CD14-positive monocyte (primary cell): ENCODE results near the gene WDFY4. TPM values are rescaled to one million over a fixed set of nuclear protein-coding genes. Genes with fewer than 3 reads are reported as not detected.

Experiments
- DNase-seq, 3 donors: peaks; one replicate each; pipeline ENCODE4 v3.0.0-alpha.2; 2011 to 2022
- H2AFZ ChIP-seq: 2 replicates; pipeline ENCODE4 v1.6.0; 2012; ENCODE audit warnings: mild to moderate bottlenecking, low read depth, low read length, inconsistent platforms; ENCODE audit not compliant: insufficient read depth, poor library complexity, severe bottlenecking
- H3K27ac ChIP-seq, 2 donors: 1 replicate in 1 of 2; 2 replicates in 1 of 2; pipeline ENCODE4 v1.5.1; 2012 to 2013; ENCODE audit warnings: low read length in 2 of 2, control low read depth in 1 of 2, inconsistent platforms in 1 of 2, low read depth in 1 of 2, mild to moderate bottlenecking in 1 of 2
- H3K27me3 ChIP-seq, 2 donors: one replicate each; pipeline versions ENCODE4 v1.6.0 to v1.6.1; 2011 to 2013; ENCODE audit warnings: low read length in 2 of 2; ENCODE audit not compliant: control insufficient read depth in 2 of 2, insufficient read depth in 2 of 2
- H3K36me3 ChIP-seq, 2 donors: replicated peaks in 1 of 2; 1 replicate in 1 of 2; 2 replicates in 1 of 2; pipeline versions ENCODE4 v1.5.1 to v1.6.1; 2012 to 2013; ENCODE audit warnings: low read length in 2 of 2, control low read depth in 1 of 2, inconsistent platforms in 1 of 2, mild to moderate bottlenecking in 1 of 2; ENCODE audit not compliant: insufficient read depth in 2 of 2, control insufficient read depth in 1 of 2
- H3K4me1 ChIP-seq, 2 donors: 1 replicate in 1 of 2; 2 replicates in 1 of 2; pipeline versions ENCODE4 v1.5.1 to v1.6.1; 2012 to 2013; ENCODE audit warnings: low read length in 2 of 2, control low read depth in 1 of 2, inconsistent platforms in 1 of 2, mild to moderate bottlenecking in 1 of 2, moderate library complexity in 1 of 2; ENCODE audit not compliant: insufficient read depth in 2 of 2, control insufficient read depth in 1 of 2
- H3K4me2 ChIP-seq: replicated peaks from 2 replicates; pipeline ENCODE3; 2012; ENCODE audit warnings: low read length, moderate library complexity, mild to moderate bottlenecking; ENCODE audit not compliant: poor library complexity, severe bottlenecking; ENCODE audit errors: extremely low read depth
- H3K4me3 ChIP-seq, 3 experiments: fragments of 200-600 bp in 1 of 3; sonication (generic) in 1 of 3; replicated peaks in 1 of 3; 1 replicate in 2 of 3; 2 replicates in 1 of 3; pipeline ENCODE4 v1.5.1; 2011 to 2013; ENCODE audit warnings: low read length in 3 of 3, mild to moderate bottlenecking in 3 of 3, control low read depth in 2 of 3, low read depth in 2 of 3, inconsistent platforms in 1 of 3, moderate library complexity in 1 of 3
- H3K79me2 ChIP-seq: 2 replicates; pipeline ENCODE4 v1.6.0; 2012; ENCODE audit warnings: mild to moderate bottlenecking, control low read depth, inconsistent platforms, low read length, moderate library complexity; ENCODE audit not compliant: insufficient read depth
- H3K9ac ChIP-seq: 2 replicates; pipeline ENCODE4 v1.6.0; 2017; ENCODE audit warnings: low read length, mild to moderate bottlenecking; ENCODE audit not compliant: insufficient read depth, poor library complexity, severe bottlenecking
- H3K9me3 ChIP-seq, 2 donors: replicated peaks in 1 of 2; 1 replicate in 1 of 2; 2 replicates in 1 of 2; pipeline versions ENCODE4 v1.5.1 to v1.6.1; 2012 to 2013; ENCODE audit warnings: low read length in 2 of 2, control low read depth in 1 of 2; ENCODE audit not compliant: control insufficient read depth in 1 of 2, insufficient read depth in 1 of 2
- H4K20me1 ChIP-seq: 2 replicates; pipeline ENCODE4 v1.6.0; 2012; ENCODE audit warnings: mild to moderate bottlenecking, low read length, control low read depth, moderate library complexity; ENCODE audit not compliant: insufficient read depth
- H3K27ac Mint-ChIP-seq, 7 donors: one replicate each; pipeline ENCODE4 v1.8.0; 2020; ENCODE audit warnings: mild to moderate bottlenecking in 7 of 7, mixed read lengths in 7 of 7, moderate library complexity in 6 of 7, inconsistent platforms in 2 of 7
- H3K27me3 Mint-ChIP-seq, 3 donors: one replicate each; pipeline ENCODE4 v1.8.0; 2021 to 2022; ENCODE audit warnings: low read depth in 3 of 3, mild to moderate bottlenecking in 3 of 3, mixed read lengths in 3 of 3, moderate library complexity in 3 of 3, inconsistent platforms in 1 of 3
- H3K36me3 Mint-ChIP-seq, 2 donors: one replicate each; pipeline ENCODE4 v1.8.0; 2020; ENCODE audit warnings: mixed read lengths in 2 of 2, inconsistent platforms in 1 of 2, mild to moderate bottlenecking in 1 of 2
- H3K4me1 Mint-ChIP-seq: one replicate; pipeline ENCODE4 v1.8.0; 2020; ENCODE audit warnings: mild to moderate bottlenecking, mixed read lengths
- H3K4me3 Mint-ChIP-seq, 2 donors: one replicate each; pipeline ENCODE4 v1.8.0; 2020; ENCODE audit warnings: mild to moderate bottlenecking in 2 of 2, mixed read lengths in 2 of 2, moderate library complexity in 1 of 2
- H3K9me3 Mint-ChIP-seq, 7 donors: one replicate each; pipeline ENCODE4 v1.8.0; 2020 to 2022; ENCODE audit warnings: mixed read lengths in 7 of 7, mild to moderate bottlenecking in 6 of 7, moderate library complexity in 6 of 7, inconsistent platforms in 2 of 7
- CTCF ChIP-seq: fragments of 200-600 bp; IDR thresholded peaks from one replicate; pipeline ENCODE4 v1.8.0; 2022; ENCODE audit warnings: antibody characterized with exemption, mild to moderate bottlenecking
- WGBS: methylation state at CpG from one replicate; pipeline ENCODE4 v1.1.5; 2013; ENCODE audit warnings: missing lambda C conversion rate; ENCODE audit not compliant: insufficient coverage; 5-methylcytosine and 5-hydroxymethylcytosine counted together
- intact Hi-C, 2 donors: fragments of 100-400 bp; cut with micrococcal nuclease; formaldehyde crosslinking; loops; one replicate each; pipeline versions ENCODE4 v1.15.0 to v1.15.1; 2023
- polyA plus RNA-seq, 3 donors: library from polyadenylated mRNA; depleted of rRNA in 1 of 3; unstranded in 2 of 3; stranded (reverse) in 1 of 3; fragments of 300-500 nt in 2 of 3; fragments of >200 nt in 1 of 3; fragmentation: Illumina TruSeq in 2 of 3; gene quantifications; 1 replicate in 2 of 3; 2 replicates in 1 of 3; pipeline ENCODE4 v1.2.3, GENCODE V29; 2012 to 2021

WDFY4 gene
- polyA plus RNA-seq, 3 donors, result 7.5 to 36.1 (median 9.8) TPM

DNA sequence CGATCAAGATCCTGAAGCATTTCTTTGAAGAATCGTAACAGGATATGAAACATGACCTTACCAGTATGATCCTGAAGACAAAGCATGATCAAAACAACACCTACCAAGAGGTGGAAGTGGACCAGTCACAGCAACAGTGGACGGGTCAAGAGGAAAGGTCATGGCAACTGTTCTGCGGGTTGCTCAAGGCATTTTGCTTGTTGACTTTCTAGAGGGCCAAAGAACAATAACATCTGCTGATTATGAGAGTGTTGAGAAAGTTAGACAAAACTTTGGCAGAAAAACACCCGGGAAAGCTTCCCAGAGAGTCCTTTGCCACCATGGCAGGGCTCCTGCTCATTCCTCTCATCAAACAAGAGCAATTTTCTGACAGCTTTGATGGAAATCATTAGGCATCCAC, 320.6 kb downstream of the WDFY4 start:
- no peaks in the 10 kb centered on the region for H4K20me1 ChIP-seq
- no peak for TF ChIP-seq CTCF
- H3K4me3 Mint-ChIP-seq, result no peak overlapping the region
- H2AFZ ChIP-seq, result no peak overlapping the region
- no peak overlapping the region for H3K4me3 ChIP-seq
- no peak for DNase-seq
- peaks cover 0 to 5% (median 0%) of the 10 kb centered on the region in 3 donors for H3K27me3 Mint-ChIP-seq
- intact Hi-C loops, result no loop called here
- H3K36me3 ChIP-seq, result no peaks in the 10 kb centered on the region
- H3K4me1 Mint-ChIP-seq, result peaks cover 4% of the 10 kb centered on the region
- no peak overlapping the region for H3K27ac ChIP-seq
- no peaks in the 10 kb centered on the region for H3K9me3 Mint-ChIP-seq
- peaks cover 2 to 3% of the 10 kb centered on the region in 2 donors for H3K4me1 ChIP-seq
- no peaks in the 10 kb centered on the region for H3K9me3 ChIP-seq
- no peak overlapping the region for H3K27ac Mint-ChIP-seq
- H3K9ac ChIP-seq, result no peak overlapping the region
- H3K4me2 ChIP-seq, result no peak overlapping the region
- 92% methylated on average over 4 of the region's 5 CpGs for WGBS
- no peaks in the 10 kb centered on the region for H3K79me2 ChIP-seq
- H3K27me3 ChIP-seq, result no peaks in the 10 kb centered on the region
- H3K36me3 Mint-ChIP-seq, result no peaks in the 10 kb centered on the region

DNA sequence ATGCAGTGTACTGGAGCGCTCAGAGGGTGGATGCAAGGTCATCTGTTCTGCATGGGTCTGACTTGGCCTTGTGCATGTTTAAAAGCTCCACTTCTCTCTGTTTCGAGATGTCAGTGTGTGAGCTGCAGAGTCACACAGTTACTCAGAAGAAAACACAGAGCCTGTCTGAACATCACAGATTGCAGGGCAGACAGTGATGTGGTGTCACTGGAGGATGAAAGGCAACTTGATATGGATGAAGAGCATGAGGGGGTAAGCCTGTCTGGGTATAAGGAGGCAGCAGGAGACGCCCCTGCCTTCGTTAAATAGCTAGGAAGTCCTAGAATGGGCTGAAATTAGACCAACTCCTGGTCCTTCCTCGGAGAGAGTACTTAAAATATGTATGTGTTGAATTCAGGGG, 322.5 kb downstream of the WDFY4 start:
- no peak overlapping the region for H3K4me3 Mint-ChIP-seq
- no peaks in the 10 kb centered on the region for H3K9me3 Mint-ChIP-seq
- H3K79me2 ChIP-seq, result no peaks in the 10 kb centered on the region
- no peak overlapping the region for H2AFZ ChIP-seq
- no peak overlapping the region for H3K9ac ChIP-seq
- no peak for DNase-seq
- H3K4me2 ChIP-seq, result no peak overlapping the region
- H3K27ac ChIP-seq, result no peak overlapping the region
- peaks cover 0 to 5% (median 0%) of the 10 kb centered on the region in 3 donors for H3K27me3 Mint-ChIP-seq
- H3K9me3 ChIP-seq, result no peaks in the 10 kb centered on the region
- H4K20me1 ChIP-seq, result no peaks in the 10 kb centered on the region
- H3K27ac Mint-ChIP-seq, result no peak overlapping the region
- peaks cover 4 to 6% of the 10 kb centered on the region in 2 donors for H3K4me1 ChIP-seq
- WGBS, result 70% methylated on average over 4 of the region's 5 CpGs
- no peaks in the 10 kb centered on the region for H3K36me3 Mint-ChIP-seq
- H3K27me3 ChIP-seq, result no peaks in the 10 kb centered on the region
- intact Hi-C loops, result no loop called here
- H3K4me1 Mint-ChIP-seq, result peaks cover 11% of the 10 kb centered on the region
- H3K36me3 ChIP-seq, result no peaks in the 10 kb centered on the region
- no peak overlapping the region for H3K4me3 ChIP-seq
- no peak for TF ChIP-seq CTCF
